ENCODE results near the gene NUDT1.

- TF ChIP-seq ZNF384 (IDR thresholded peaks at IDR 0.05) (no peak), SP1 (IDR thresholded peaks at IDR 0.05) (no peak), TARDBP (IDR thresholded peaks at IDR 0.05) (no peak)
These were observed 15.6 kb downstream of the NUDT1 start for GRCh38 chr7:2257651-2258050.

All from HEK293T (cell line).